Heart right ventricle (tissue), 16 donors: Measurements from ENCODE around the gene ZC3H4. TPM values are rescaled to one million over a fixed set of nuclear protein-coding genes. Genes with fewer than 3 reads are reported as not detected.

Experiments
- ATAC-seq, 8 donors: fragments of 200-7000 bp; cut with Tn5 transposase; one replicate each; pipeline ENCODE4 v1.9.1; 2020; ENCODE audit warnings: mild to moderate bottlenecking in 8 of 8, moderate library complexity in 8 of 8, moderate number of reproducible peaks in 1 of 8
- DNase-seq, 2 donors: peaks; one replicate each; pipeline ENCODE4 v3.0.0-alpha.2; 2020
- H3K27ac ChIP-seq, 10 donors: fragments of 200-600 bp; sonication (generic) in 2 of 10; one replicate each; pipeline versions ENCODE4 v1.5.0 to v1.8.0; 2020 to 2022; ENCODE audit warnings: mild to moderate bottlenecking in 3 of 10
- H3K27me3 ChIP-seq, 7 donors: fragments of 200-600 bp; one replicate each; pipeline ENCODE4 v1.8.0; 2021 to 2022; ENCODE audit warnings: mild to moderate bottlenecking in 2 of 7
- H3K36me3 ChIP-seq, 9 donors: fragments of 200-600 bp; sonication (generic) in 1 of 9; one replicate each; pipeline versions ENCODE4 v1.5.0 to v1.8.0; 2020 to 2022; ENCODE audit warnings: mild to moderate bottlenecking in 2 of 9
- H3K4me1 ChIP-seq, 9 donors: fragments of 200-600 bp; sonication (generic) in 1 of 9; one replicate each; pipeline versions ENCODE4 v1.5.0 to v1.8.0; 2020 to 2022; ENCODE audit warnings: mild to moderate bottlenecking in 4 of 9
- H3K4me3 ChIP-seq, 10 donors: fragments of 200-600 bp; sonication (generic) in 2 of 10; one replicate each; pipeline versions ENCODE4 v1.5.0 to v1.8.0; 2020 to 2022; ENCODE audit warnings: mild to moderate bottlenecking in 7 of 10, moderate library complexity in 2 of 10
- H3K9me3 ChIP-seq, 11 donors: fragments of 200-600 bp in 10 of 11; sonication (generic) in 2 of 11; one replicate each; pipeline versions ENCODE4 v1.5.0 to v1.8.0; 2013 to 2022; ENCODE audit warnings: mild to moderate bottlenecking in 2 of 11, control low read depth in 1 of 11, moderate library complexity in 1 of 11
- WGBS, 2 donors: extraction: QIAGEN DNeasy Blood & Tissue Kit; methylation state at CpG; one replicate each; pipeline ENCODE4 v1.1.7; 2013; ENCODE audit warnings: inconsistent platforms in 1 of 2; 5-methylcytosine and 5-hydroxymethylcytosine counted together
- intact Hi-C, 10 donors: fragments of 100-400 bp; cut with DNase I; formaldehyde crosslinking; loops; one replicate each; pipeline versions ENCODE4 v1.11.1 to v1.14.2; 2022
- polyA plus RNA-seq, 2 donors: library from polyadenylated mRNA; stranded (reverse); fragments of 200-250 nt; gene quantifications; one replicate each; pipeline ENCODE4 v1.2.3, GENCODE V29; 2013
- total RNA-seq, 10 donors: library from RNA; stranded (reverse); fragmentation: NEBNext Ultra II Directional in 3 of 10; extraction: Animal tissue kit (Norgen Biotek cat#: 25700) in 3 of 10; gene quantifications; one replicate each; pipeline versions ENCODE4 v1.2.1 to v1.2.4, GENCODE V29; 2021 to 2023
- TF ChIP-seq, protein P1 (sequence below), 9 donors: fragments of 200-600 bp; sonication (generic) in 2 of 9; IDR thresholded peaks; one replicate each; pipeline versions ENCODE4 v1.5.0 to v1.8.0; 2021 to 2022; ENCODE audit warnings: antibody characterized with exemption in 9 of 9, mild to moderate bottlenecking in 5 of 9, moderate library complexity in 1 of 9
- donor health status: Arrhythmogenic right ventricular cardiomyopathy.
- donor health status: ischemic (EF 13 %, LVEDD 7.1; RV severe dilation, severe dysfunction).
- donor health status: healthy with polysubstance abuse.
- donor health status: DM: no; HTN: yes; CAD: no.
- donor health status: DM: no; HTN: no; CAD: no.
- donor health status: ischemic (EF 25% LVEDD 6.9; RV normal size, moderate dysfunction).
- donor health status: ischemic (EF 25% LVEDD 5.7; RV mildly dilated, moderate dysfunction).
- donor health status: healthy.
- donor health status: DM: yes; HTN: yes; CAD: no.
- donor health status: Ischemic cardiomyopathy.
- donor health status: ischemic (EF 35%, LVEDD 5.7; RV mildly dilated, moderate dysfunction).
- donor health status: nonischemic (EF 11% LVEDD 7.7; RV severe dilation, severe dysfunction).
- donor health status: DM: yes; HTN: yes; CAD: no.
- donor health status: PGD.
- donor health status: ischemic (EF 29% LVEDD 5.4; RV normal size, mild dysfunction).
- donor health status: nonischemic (EF 23%, LVEDD 6.1; RV moderate dilation, normal function).

Gene ZC3H4
- total and polyA plus RNA-seq, 12 donors, result 4.5 to 32.8 (median 25.1) TPM

DNA sequence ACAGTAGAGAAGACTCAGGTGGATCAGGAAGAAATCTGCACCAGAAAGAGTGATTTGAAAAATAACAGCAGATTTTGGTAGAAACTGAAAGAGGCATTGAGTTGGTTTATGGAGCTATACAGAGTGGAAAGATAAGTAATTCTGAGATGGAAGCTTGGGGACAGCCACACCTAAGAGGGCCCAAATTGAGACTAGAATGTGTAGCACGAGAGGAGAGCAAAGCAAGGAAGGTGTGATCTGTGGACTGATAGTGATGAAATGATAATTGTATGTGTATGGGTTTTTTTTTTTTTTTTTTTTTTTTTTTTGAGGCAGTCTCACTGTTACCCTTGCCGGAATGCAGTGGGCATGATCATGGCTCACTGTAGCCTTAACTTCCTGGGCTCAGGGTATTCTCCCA, 33.3 kb upstream of the ZC3H4 start:
- TF ChIP-seq, protein P1, sequence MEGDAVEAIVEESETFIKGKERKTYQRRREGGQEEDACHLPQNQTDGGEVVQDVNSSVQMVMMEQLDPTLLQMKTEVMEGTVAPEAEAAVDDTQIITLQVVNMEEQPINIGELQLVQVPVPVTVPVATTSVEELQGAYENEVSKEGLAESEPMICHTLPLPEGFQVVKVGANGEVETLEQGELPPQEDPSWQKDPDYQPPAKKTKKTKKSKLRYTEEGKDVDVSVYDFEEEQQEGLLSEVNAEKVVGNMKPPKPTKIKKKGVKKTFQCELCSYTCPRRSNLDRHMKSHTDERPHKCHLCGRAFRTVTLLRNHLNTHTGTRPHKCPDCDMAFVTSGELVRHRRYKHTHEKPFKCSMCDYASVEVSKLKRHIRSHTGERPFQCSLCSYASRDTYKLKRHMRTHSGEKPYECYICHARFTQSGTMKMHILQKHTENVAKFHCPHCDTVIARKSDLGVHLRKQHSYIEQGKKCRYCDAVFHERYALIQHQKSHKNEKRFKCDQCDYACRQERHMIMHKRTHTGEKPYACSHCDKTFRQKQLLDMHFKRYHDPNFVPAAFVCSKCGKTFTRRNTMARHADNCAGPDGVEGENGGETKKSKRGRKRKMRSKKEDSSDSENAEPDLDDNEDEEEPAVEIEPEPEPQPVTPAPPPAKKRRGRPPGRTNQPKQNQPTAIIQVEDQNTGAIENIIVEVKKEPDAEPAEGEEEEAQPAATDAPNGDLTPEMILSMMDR (IDR thresholded peaks at IDR 0.05), result no peak
- Histone ChIP-seq H3K36me3 (peaks cover 0 to 94% (median 41%) of the 10 kb centered on the region in 9 donors), H3K4me3 (no peak overlapping the region), H3K27ac (no peak overlapping the region), H3K27me3 (no peaks in the 10 kb centered on the region), H3K9me3 (no peaks in the 10 kb centered on the region), H3K4me1 (peaks cover 0 to 10% (median 4%) of the 10 kb centered on the region in 9 donors)
- ATAC-seq (no peak), DNase-seq (no peak)
- intact Hi-C loops, result loop anchor here in 4 of 10 donors (5.0 to 10.0 kb wide), 4 partner anchors 48 to 100 kb away; no protein-coding TSS in a partner anchor
- WGBS, 2 donors, result 88 to 89% methylated on average over 2 of the region's 2 CpGs

DNA sequence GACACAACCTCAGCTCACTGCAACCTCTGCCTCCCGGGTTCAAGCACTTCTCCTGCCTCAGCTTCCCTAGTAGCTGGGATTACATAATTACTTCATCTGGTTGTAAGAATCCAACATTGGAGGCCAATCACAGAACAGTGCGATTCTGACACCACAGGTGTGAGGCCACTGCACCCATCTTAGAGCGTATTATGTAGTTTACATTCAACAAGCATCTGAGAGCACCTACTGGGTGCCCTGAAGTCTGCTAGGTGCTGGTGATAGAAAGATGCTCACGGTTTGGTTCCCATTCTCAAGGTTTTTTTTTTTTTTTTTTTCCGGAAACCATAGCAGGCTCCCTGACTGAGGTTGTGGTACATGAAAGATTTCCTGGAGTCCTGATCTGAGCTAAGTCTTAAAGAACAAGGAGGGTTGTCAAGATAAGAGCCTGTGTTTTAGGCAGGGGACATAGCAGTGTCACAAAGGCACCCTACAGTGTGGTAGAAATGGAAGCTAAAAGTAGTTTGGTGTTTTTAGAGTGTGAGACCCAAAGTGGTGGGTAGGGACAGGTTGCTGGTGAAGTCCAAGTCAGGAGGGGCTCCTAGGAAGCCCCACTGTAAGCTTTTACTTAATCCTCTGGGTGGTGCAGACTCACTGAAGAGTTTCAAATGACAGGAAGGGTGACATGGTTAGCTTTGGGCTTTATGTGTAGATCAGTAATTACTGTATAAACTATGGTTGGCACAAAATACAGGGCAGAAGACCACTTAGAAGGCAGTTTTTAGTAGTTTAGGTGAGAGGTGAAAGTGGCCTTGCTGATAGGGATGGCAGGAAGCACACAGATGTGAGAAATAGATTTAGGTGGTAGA, 32.3 kb upstream of the ZC3H4 start:
- WGBS, 2 donors, result 92 to 95% methylated on average over 5 of the region's 5 CpGs
- intact Hi-C loops, result loop anchor here in 4 of 10 donors (5.0 to 10.0 kb wide), 4 partner anchors 49 to 101 kb away; no protein-coding TSS in a partner anchor

DNA sequence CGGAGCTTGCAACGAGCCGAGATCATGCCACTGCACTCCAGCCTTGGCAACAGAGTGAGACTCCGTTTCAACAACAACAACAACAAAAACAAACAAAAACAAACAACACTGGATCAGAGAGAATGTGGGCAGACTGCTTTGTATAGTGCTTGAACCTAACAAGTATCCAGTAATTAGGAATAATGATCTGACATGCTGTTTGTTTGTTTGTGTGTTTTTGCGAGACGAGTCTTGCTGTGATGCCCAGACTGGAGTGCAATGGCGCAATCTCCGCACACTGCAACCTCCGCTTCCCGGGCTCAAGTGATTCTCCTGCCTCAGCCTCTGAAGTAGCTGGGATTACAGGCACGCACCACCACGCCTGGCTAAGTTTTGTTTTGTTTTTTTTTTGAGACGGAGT, 31.1 kb upstream of the ZC3H4 start:
- 89 to 94% methylated on average over 13 of the region's 13 CpGs for WGBS, 2 donors
- ATAC-seq (no peak), DNase-seq (no peak)
- no peak overlapping the region for H3K27ac ChIP-seq
- H3K36me3 ChIP-seq, result peaks cover 0 to 77% (median 28%) of the 10 kb centered on the region in 9 donors
- no peak overlapping the region for H3K4me3 ChIP-seq
- no peaks in the 10 kb centered on the region for H3K27me3 ChIP-seq
- H3K4me1 ChIP-seq, result peaks cover 0 to 9% (median 2%) of the 10 kb centered on the region in 9 donors
- H3K9me3 ChIP-seq, result no peaks in the 10 kb centered on the region
- TF ChIP-seq, protein P1 (IDR thresholded peaks at IDR 0.05), result no peak
- intact Hi-C loops, result loop anchor here in 4 of 10 donors (5.0 to 10.0 kb wide), 4 partner anchors 50 to 103 kb away; no protein-coding TSS in a partner anchor

More for the DNA sequence above, 32.3 kb upstream of the ZC3H4 start:
- Histone ChIP-seq H3K27ac (no peak overlapping the region), H3K9me3 (no peaks in the 10 kb centered on the region), H3K4me1 (peaks cover 0 to 12% (median 6%) of the 10 kb centered on the region in 9 donors), H3K4me3 (no peak overlapping the region), H3K27me3 (no peaks in the 10 kb centered on the region), H3K36me3 (peaks cover 0 to 85% (median 33%) of the 10 kb centered on the region in 9 donors)
- no peak for DNase-seq
- no peak for ATAC-seq
- TF ChIP-seq, protein P1 (IDR thresholded peaks at IDR 0.05), result no peak

DNA sequence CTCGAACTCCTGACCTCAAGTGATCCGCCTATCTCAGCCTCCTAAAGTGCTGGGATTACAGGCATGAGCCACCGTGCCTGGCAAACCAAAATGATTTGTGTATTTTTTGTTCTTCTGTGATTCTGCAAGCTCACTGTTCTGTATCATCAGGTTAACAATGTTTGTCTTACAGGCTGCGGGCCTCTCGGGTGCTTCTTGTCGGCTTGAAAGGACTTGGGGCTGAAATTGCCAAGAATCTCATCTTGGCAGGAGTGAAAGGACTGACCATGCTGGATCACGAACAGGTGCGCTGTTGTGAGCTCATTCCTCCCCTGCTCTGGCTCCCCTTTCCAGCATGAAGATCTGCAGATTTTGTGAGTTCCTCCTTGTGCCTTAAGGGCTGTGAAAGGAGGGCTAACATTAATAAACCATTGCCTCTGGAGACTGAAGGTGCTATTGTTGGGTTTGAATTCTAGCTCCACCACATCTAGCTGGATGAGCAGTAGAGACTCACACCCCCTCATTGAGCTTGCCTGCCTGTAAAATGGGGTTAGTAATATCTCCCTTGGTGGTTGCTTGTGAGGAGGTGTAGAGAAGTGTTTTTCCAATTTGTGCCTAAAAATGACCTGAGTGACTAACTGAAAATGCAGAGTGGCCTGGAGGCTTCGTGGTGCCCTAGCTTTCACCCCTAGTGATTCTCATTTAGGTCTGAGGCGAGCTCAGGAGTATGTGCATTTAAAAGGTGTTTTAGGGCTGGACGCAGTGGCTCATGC, 29.9 kb upstream of the ZC3H4 start:
- no peak overlapping the region for H3K27ac ChIP-seq
- H3K4me1 ChIP-seq, result peaks cover 0 to 9% (median 0%) of the 10 kb centered on the region in 9 donors
- 89 to 91% methylated on average over 11 of the region's 11 CpGs for WGBS, 2 donors
- H3K36me3 ChIP-seq, result peaks cover 0 to 74% (median 28%) of the 10 kb centered on the region in 9 donors
- ATAC-seq (no peak), DNase-seq (no peak)
- intact Hi-C loops, result loop anchor here in 1 of 10 donors (10.0 kb wide), 1 partner anchor 51 kb away; no protein-coding TSS in a partner anchor
- no peak overlapping the region for H3K4me3 ChIP-seq
- no peaks in the 10 kb centered on the region for H3K27me3 ChIP-seq
- H3K9me3 ChIP-seq, result no peaks in the 10 kb centered on the region
- TF ChIP-seq, protein P1 (IDR thresholded peaks at IDR 0.05), result no peak
